Heart left ventricle (tissue), 16 donors: ENCODE results near the gene ANP32E. TPM values are rescaled to one million over a fixed set of nuclear protein-coding genes. Genes with fewer than 3 reads are reported as not detected.
A peak's percentile ranks its signal among the peaks of the same experiment; 100 is the strongest.
"Not testable (repeated sequence)": the region's sequence is repeated elsewhere in the genome, so short reads cannot be mapped to it uniquely, and the experiment has no call there.

Experiments used
- ATAC-seq, 4 donors: fragments of 200-7000 bp; cut with Tn5 transposase; one replicate each; pipeline ENCODE4 v1.9.1; 2020 to 2022; ENCODE audit warnings: moderate library complexity in 4 of 4, mild to moderate bottlenecking in 3 of 4, moderate number of reproducible peaks in 1 of 4
- DNase-seq, 5 donors: peaks; one replicate each; pipeline ENCODE4 v3.0.0-alpha.2; 2020
- H3K27ac ChIP-seq, 12 donors: fragments of 200-600 bp; sonication (generic) in 4 of 12; one replicate each; pipeline versions ENCODE4 v1.5.0 to v1.8.0; 2016 to 2022; ENCODE audit warnings: mild to moderate bottlenecking in 2 of 12
- H3K27me3 ChIP-seq, 9 donors: fragments of 200-600 bp; sonication (generic) in 2 of 9; one replicate each; pipeline versions ENCODE4 v1.5.1 to v1.8.0; 2016 to 2022; ENCODE audit warnings: mild to moderate bottlenecking in 3 of 9
- H3K36me3 ChIP-seq, 9 donors: fragments of 200-600 bp; sonication (generic) in 2 of 9; one replicate each; pipeline versions ENCODE4 v1.5.0 to v1.8.0; 2018 to 2022; ENCODE audit warnings: mild to moderate bottlenecking in 2 of 9
- H3K4me1 ChIP-seq, 12 donors: fragments of 200-600 bp; sonication (generic) in 4 of 12; one replicate each; pipeline versions ENCODE4 v1.5.0 to v1.8.0; 2016 to 2022; ENCODE audit warnings: mild to moderate bottlenecking in 3 of 12
- H3K4me3 ChIP-seq, 12 donors: fragments of 200-600 bp; sonication (generic) in 4 of 12; one replicate each; pipeline versions ENCODE4 v1.5.0 to v1.8.0; 2017 to 2022; ENCODE audit warnings: mild to moderate bottlenecking in 9 of 12, moderate library complexity in 4 of 12
- H3K9me3 ChIP-seq, 12 donors: fragments of 200-600 bp; sonication (generic) in 4 of 12; one replicate each; pipeline versions ENCODE4 v1.5.0 to v1.8.0; 2016 to 2022; ENCODE audit warnings: mild to moderate bottlenecking in 1 of 12
- POLR2A ChIP-seq, 2 donors: fragments of 450-650 bp; IDR thresholded peaks; one replicate each; pipeline ENCODE4 v1.6.1; 2017; ENCODE audit warnings: antibody characterized with exemption in 2 of 2, mild to moderate bottlenecking in 2 of 2, moderate library complexity in 2 of 2
- WGBS, 4 donors: extraction: QIAGEN DNeasy Blood & Tissue Kit in 2 of 4; methylation state at CpG; one replicate each; pipeline versions ENCODE4 v1.1.5 to v1.1.7; 2013 to 2018; 5-methylcytosine and 5-hydroxymethylcytosine counted together
- intact Hi-C, 10 donors: fragments of 100-400 bp; cut with DNase I; formaldehyde crosslinking; loops; one replicate each; pipeline versions ENCODE4 v1.11.1 to v1.14.2; 2022
- polyA plus RNA-seq, 2 donors: library from polyadenylated mRNA; stranded (reverse); fragments of 200-250 nt; gene quantifications; one replicate each; pipeline ENCODE4 v1.2.3, GENCODE V29; 2013
- total RNA-seq, 9 donors: library from RNA; depleted of rRNA in 2 of 9; stranded (reverse); fragments of >200 nt in 2 of 9; fragmentation: NEBNext Ultra II Directional in 3 of 9; extraction: Animal tissue kit (Norgen Biotek cat#: 25700) in 3 of 9; gene quantifications; one replicate each; pipeline versions ENCODE4 v1.1.0 to v1.2.4, GENCODE V29; 2016 to 2023
- TF ChIP-seq, protein P1 (sequence below), 12 donors: fragments of 200-600 bp; sonication (generic) in 4 of 12; IDR thresholded peaks; one replicate each; pipeline versions ENCODE4 v1.5.0 to v1.8.0; 2018 to 2022; ENCODE audit warnings: antibody characterized with exemption in 12 of 12, mild to moderate bottlenecking in 5 of 12
- donor health status: ischemic (EF 13 %, LVEDD 7.1; RV severe dilation, severe dysfunction).
- donor health status: healthy with polysubstance abuse.
- donor health status: DM: no; HTN: yes; CAD: no.
- donor health status: DM: no; HTN: no; CAD: no.
- donor health status: ischemic (EF 25% LVEDD 6.9; RV normal size, moderate dysfunction).
- donor health status: ischemic (EF 25% LVEDD 5.7; RV mildly dilated, moderate dysfunction).
- donor health status: healthy.
- donor health status: DM: yes; HTN: yes; CAD: no.
- donor health status: ischemic (EF 35%, LVEDD 5.7; RV mildly dilated, moderate dysfunction).
- donor health status: nonischemic (EF 11% LVEDD 7.7; RV severe dilation, severe dysfunction).
- donor health status: DM: yes; HTN: yes; CAD: no.
- donor health status: PGD.
- donor health status: ischemic (EF 29% LVEDD 5.4; RV normal size, mild dysfunction).
- donor health status: nonischemic (EF 23%, LVEDD 6.1; RV moderate dilation, normal function).

ANP32E gene
- total and polyA plus RNA-seq, 11 donors = 12.6 to 59.9 (median 33.6) TPM

DNA sequence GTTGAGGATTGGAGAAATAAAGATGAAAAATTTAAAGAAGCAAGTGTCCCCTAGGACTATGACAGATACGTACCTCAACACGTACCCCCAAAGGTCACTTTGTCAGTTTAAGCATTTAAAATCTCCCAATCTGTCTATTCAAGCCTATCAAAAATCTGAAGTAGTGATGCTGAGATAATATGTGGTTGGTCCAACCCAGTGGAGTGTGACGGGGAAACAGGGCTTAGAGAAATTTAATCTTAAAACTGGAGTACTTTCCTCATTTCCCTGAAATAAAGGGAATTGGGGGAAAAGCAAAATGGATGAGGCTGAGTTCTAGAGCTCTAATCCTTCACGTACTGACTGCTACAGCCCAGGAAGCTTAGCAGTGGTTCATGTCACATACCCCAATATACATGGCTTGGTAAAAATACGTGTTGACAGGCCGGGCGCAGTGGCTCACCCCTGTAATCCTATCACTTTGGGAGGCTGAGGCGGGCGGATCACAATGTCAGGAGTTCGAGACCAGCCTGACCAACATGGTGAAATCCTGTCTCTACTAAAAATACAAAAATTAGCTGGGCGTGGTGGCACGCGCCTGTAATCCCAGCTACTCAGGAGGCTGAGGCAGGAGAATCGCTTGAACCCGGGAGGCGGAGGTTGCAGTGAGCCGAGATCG is 21.7 kb downstream of the ANP32E start:
- ATAC-seq, DNase-seq, H3K9me3 ChIP-seq, H3K27me3 ChIP-seq, intact Hi-C loops: not testable (repeated sequence)
- Histone ChIP-seq H3K4me1 (peaks cover 0 to 15% (median 4%) of the 10 kb centered on the region in 12 donors), H3K36me3 (peaks cover 0 to 12% (median 4%) of the 10 kb centered on the region in 9 donors), H3K4me3 (peak overlapping the region in 11 of 12 donors; percentile 23 to 63 (median 53)), H3K27ac (peak overlapping the region; percentile 11 to 90 (median 84))
- 76 to 81% (median 80%) methylated on average over 17 to 18 of the region's 18 CpGs for WGBS, 4 donors
- TF ChIP-seq, protein P1, sequence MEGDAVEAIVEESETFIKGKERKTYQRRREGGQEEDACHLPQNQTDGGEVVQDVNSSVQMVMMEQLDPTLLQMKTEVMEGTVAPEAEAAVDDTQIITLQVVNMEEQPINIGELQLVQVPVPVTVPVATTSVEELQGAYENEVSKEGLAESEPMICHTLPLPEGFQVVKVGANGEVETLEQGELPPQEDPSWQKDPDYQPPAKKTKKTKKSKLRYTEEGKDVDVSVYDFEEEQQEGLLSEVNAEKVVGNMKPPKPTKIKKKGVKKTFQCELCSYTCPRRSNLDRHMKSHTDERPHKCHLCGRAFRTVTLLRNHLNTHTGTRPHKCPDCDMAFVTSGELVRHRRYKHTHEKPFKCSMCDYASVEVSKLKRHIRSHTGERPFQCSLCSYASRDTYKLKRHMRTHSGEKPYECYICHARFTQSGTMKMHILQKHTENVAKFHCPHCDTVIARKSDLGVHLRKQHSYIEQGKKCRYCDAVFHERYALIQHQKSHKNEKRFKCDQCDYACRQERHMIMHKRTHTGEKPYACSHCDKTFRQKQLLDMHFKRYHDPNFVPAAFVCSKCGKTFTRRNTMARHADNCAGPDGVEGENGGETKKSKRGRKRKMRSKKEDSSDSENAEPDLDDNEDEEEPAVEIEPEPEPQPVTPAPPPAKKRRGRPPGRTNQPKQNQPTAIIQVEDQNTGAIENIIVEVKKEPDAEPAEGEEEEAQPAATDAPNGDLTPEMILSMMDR (IDR thresholded peaks at IDR 0.05) = peak in 2 of 12 donors; percentile 2 to 4

DNA sequence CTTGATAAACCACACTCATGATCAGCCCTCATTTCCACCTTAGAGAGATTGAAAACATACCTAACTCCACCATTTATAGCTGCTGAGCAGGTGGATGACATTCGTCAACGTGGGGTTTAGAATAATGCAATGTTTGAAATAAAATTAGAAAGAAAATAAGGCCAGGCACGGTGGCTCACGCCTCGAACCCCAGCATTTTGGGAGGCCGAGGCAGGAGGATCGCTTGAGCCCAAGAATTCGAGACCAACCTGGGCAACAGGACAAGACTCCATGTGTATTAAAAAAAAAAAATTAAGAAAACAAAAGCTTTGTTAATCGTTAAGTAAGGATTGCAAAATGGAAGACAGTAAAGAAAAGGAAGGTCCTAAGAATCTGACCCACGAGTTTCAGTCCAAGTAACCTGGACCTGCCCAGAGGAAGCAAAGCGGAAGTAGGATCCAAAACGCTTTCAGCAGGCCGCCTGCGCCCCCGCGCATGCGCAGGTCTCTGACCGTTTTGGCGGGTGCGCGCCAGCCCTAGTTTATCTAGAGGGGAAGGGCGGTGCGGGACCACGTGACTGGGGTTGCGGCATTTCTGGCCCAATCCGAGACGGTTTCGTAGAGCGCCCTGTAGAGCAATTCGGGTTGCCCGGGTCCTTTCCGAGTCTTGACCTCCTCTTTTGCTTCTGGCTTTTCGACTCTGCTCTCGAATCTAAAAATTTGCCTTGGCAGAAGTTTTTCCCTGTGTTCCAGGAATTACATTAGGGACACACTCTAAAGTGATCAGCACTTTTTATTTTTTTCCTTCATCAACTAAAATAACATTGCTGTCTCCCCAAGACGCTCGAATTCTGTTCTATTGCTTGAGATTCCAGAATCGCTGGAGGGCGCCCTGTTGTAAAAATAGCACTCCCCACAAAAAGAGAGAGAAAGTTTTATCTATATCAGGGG is 22.5 kb downstream of the ANP32E start:
- no peaks in the 10 kb centered on the region for H3K9me3 ChIP-seq
- intact Hi-C loops = no loop called here
- ATAC-seq = peak; percentile 99 to 100 (median 100)
- 17 to 18% (median 17%) methylated on average over 37 to 38 of the region's 38 CpGs for WGBS, 4 donors
- TF ChIP-seq POLR2A (IDR thresholded peaks at IDR 0.05) = peak in 1 of 2 donors; percentile 47
- TF ChIP-seq, protein P1 (IDR thresholded peaks at IDR 0.05) = peak in 7 of 12 donors; percentile 15 to 53 (median 39)
- H3K27me3 ChIP-seq = no peaks in the 10 kb centered on the region
- H3K36me3 ChIP-seq = peaks cover 0 to 4% (median 0%) of the 10 kb centered on the region in 9 donors
- DNase-seq = peak; percentile 95 to 98 (median 96)
- H3K4me3 ChIP-seq = peak overlapping the region in 11 of 12 donors; percentile 23 to 63 (median 53)
- H3K27ac ChIP-seq = peak overlapping the region; percentile 11 to 90 (median 84)
- peaks cover 0 to 15% (median 4%) of the 10 kb centered on the region in 12 donors for H3K4me1 ChIP-seq

DNA sequence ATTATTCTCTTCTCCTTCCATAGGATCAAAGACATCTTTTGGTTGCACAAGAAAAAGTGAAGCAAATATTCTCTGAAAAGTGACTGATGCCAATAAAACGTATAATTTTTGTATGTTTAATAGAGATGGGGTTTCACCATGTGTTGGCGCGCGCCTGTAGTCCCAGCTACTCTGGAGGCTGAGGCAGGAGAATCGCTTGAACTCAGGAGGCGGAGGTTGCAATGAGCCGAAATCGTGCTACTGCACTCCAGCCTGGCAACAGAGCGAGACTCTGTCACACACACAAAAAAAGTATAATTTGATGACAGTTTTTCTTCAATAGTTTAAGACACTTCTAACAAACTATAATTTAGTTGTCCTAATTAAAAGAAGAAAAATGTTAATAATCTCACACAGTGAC is 23.8 kb downstream of the ANP32E start:
- no peak for TF ChIP-seq POLR2A (IDR thresholded peaks at IDR 0.05)
- TF ChIP-seq, protein P1 (IDR thresholded peaks at IDR 0.05) = no peak
- Histone ChIP-seq H3K27me3 (no peaks in the 10 kb centered on the region), H3K36me3 (no peaks in the 10 kb centered on the region), H3K4me1 (peaks cover 0 to 15% (median 4%) of the 10 kb centered on the region in 12 donors), H3K4me3 (no peak overlapping the region), H3K9me3 (no peaks in the 10 kb centered on the region), H3K27ac (no peak overlapping the region)
- ATAC-seq = no peak
- no peak for DNase-seq
- intact Hi-C loops = no loop called here
- 96 to 98% (median 97%) methylated on average over 9 of the region's 9 CpGs for WGBS, 4 donors

DNA sequence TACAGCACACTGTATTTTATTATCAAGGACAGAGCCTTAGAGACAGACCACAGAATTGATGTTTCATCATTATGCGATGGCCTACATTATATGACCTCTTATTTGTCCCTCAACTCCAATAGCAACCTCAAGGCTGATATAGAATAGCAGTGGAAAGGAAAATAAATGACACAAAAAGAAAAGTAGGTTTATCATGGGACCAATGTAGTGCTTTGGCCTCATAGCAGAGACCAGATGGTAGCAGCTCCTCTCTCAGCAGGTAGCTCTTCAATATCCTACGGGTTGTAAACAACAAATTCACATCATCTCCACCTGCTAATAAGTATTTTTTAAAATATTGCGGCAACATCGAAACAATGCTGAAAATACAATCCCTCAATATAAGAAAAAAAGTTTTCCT is 25.2 kb downstream of the ANP32E start:
- Histone ChIP-seq H3K27me3 (no peaks in the 10 kb centered on the region), H3K27ac (no peak overlapping the region), H3K9me3 (no peaks in the 10 kb centered on the region), H3K4me3 (no peak overlapping the region), H3K36me3 (no peaks in the 10 kb centered on the region), H3K4me1 (peaks cover 0 to 15% (median 4%) of the 10 kb centered on the region in 12 donors)
- intact Hi-C loops = no loop called here
- ATAC-seq (no peak), DNase-seq (no peak)
- WGBS, 4 donors = 80 to 97% (median 95%) methylated on average over 4 of the region's 4 CpGs
- no peak for TF ChIP-seq POLR2A (IDR thresholded peaks at IDR 0.05)
- TF ChIP-seq, protein P1 (IDR thresholded peaks at IDR 0.05) = no peak
